B cell (primary cell): ENCODE results near the gene RPTOR. TPM values are rescaled to one million over a fixed set of nuclear protein-coding genes. Genes with fewer than 3 reads are reported as not detected.

Experiments used
- ATAC-seq: fragments of 200-7000 bp; cut with Tn5 transposase; one replicate; pipeline ENCODE4 v1.10.0; 2021; ENCODE audit warnings: low read depth, mild to moderate bottlenecking, moderate number of reproducible peaks, moderate library complexity
- CTCF ChIA-PET: fragments of 350-600 bp; sonication (Branson Sonifier 250); formaldehyde crosslinking; loops from one replicate; lab custom pipeline; 2021; ENCODE audit warnings: antibody characterized with exemption, inconsistent platforms; lab: Charles Lee
- POLR2A ChIA-PET: fragments of 350-600 bp; sonication (Branson Sonifier 250); formaldehyde crosslinking; loops from one replicate; lab custom pipeline; 2021; ENCODE audit warnings: antibody characterized with exemption; lab: Charles Lee
- DNase-seq: peaks from one replicate; pipeline ENCODE4 v3.0.0; 2013
- H2AFZ ChIP-seq: 2 replicates; pipeline ENCODE4 v1.6.1; 2012; ENCODE audit warnings: mild to moderate bottlenecking, low read depth, low read length; ENCODE audit not compliant: insufficient read depth, poor library complexity, severe bottlenecking
- H3K27ac ChIP-seq, 2 donors: 1 replicate in 1 of 2; 2 replicates in 1 of 2; pipeline ENCODE4 v1.5.1; 2012 to 2013; ENCODE audit warnings: low read length in 2 of 2, mild to moderate bottlenecking in 2 of 2, moderate library complexity in 1 of 2
- H3K27me3 ChIP-seq, 4 experiments: fragments of 200-600 bp in 1 of 4; sonication (generic) in 1 of 4; replicated peaks in 1 of 4; 1 replicate in 2 of 4; 2 replicates in 2 of 4; pipeline versions ENCODE4 v1.6.1 to v1.7.0; 2013 to 2016; ENCODE audit warnings: low read length in 3 of 4, mild to moderate bottlenecking in 2 of 4, mixed read lengths in 1 of 4, moderate library complexity in 1 of 4; ENCODE audit not compliant: insufficient read depth in 4 of 4, control insufficient read depth in 3 of 4; ENCODE audit errors: control extremely low read depth in 1 of 4
- H3K36me3 ChIP-seq, 2 experiments: replicated peaks in 1 of 2; 1 replicate in 1 of 2; 2 replicates in 1 of 2; pipeline versions ENCODE4 v1.6.1 to v1.7.1; 2013; ENCODE audit warnings: low read length in 1 of 2; ENCODE audit not compliant: insufficient read depth in 2 of 2, control insufficient read depth in 1 of 2; ENCODE audit errors: control extremely low read depth in 1 of 2, extremely low read depth in 1 of 2
- H3K4me1 ChIP-seq, 2 donors: fragments of 200-600 bp in 1 of 2; sonication (generic) in 1 of 2; 1 replicate in 1 of 2; 2 replicates in 1 of 2; pipeline versions ENCODE4 v1.5.1 to v1.6.1; 2013 to 2017; ENCODE audit warnings: low read length in 2 of 2; ENCODE audit not compliant: control insufficient read depth in 2 of 2, insufficient read depth in 2 of 2
- H3K4me2 ChIP-seq: replicated peaks from 2 replicates; pipeline ENCODE3; 2012; ENCODE audit warnings: mild to moderate bottlenecking, low read depth, low read length; ENCODE audit not compliant: poor library complexity, severe bottlenecking
- H3K4me3 ChIP-seq, 5 experiments: fragments of 200-600 bp in 1 of 5; sonication (generic) in 1 of 5; 1 replicate in 3 of 5; 2 replicates in 2 of 5; pipeline versions ENCODE4 v1.5.1 to v1.7.0; 2011 to 2016; ENCODE audit warnings: low read length in 4 of 5, mild to moderate bottlenecking in 4 of 5, low read depth in 2 of 5, control low read depth in 1 of 5, moderate library complexity in 1 of 5; ENCODE audit not compliant: insufficient read depth in 1 of 5; ENCODE audit errors: control extremely low read depth in 1 of 5, extremely low read depth in 1 of 5
- H3K79me2 ChIP-seq: fragments of 200-600 bp; sonication (generic); one replicate; pipeline ENCODE4 v1.6.0; 2016; ENCODE audit warnings: low read length; ENCODE audit not compliant: control insufficient read depth, insufficient read depth
- H3K9ac ChIP-seq: fragments of 200-600 bp; sonication (generic); 2 replicates; pipeline ENCODE4 v1.6.1; 2017; ENCODE audit warnings: mild to moderate bottlenecking, low read length, moderate library complexity
- H3K9me3 ChIP-seq, 3 donors: one replicate each; pipeline versions ENCODE4 v1.6.1 to v1.7.1; 2013; ENCODE audit warnings: low read length in 2 of 3; ENCODE audit not compliant: control insufficient read depth in 2 of 3, insufficient read depth in 1 of 3; ENCODE audit errors: control extremely low read depth in 1 of 3
- H4K20me1 ChIP-seq: 2 replicates; pipeline ENCODE4 v1.6.0; 2012; ENCODE audit warnings: mild to moderate bottlenecking, low read length; ENCODE audit not compliant: insufficient read depth, control insufficient read depth, poor library complexity, severe bottlenecking
- H3K27ac Mint-ChIP-seq: one replicate; pipeline ENCODE4 v1.8.0; 2021; ENCODE audit warnings: mixed read lengths
- H3K27me3 Mint-ChIP-seq: one replicate; pipeline ENCODE4 v1.8.0; 2021; ENCODE audit warnings: mixed read lengths
- H3K4me1 Mint-ChIP-seq: one replicate; pipeline ENCODE4 v1.8.0; 2021; ENCODE audit warnings: mixed read lengths
- H3K4me3 Mint-ChIP-seq: one replicate; pipeline ENCODE4 v1.8.0; 2021; ENCODE audit warnings: mixed read lengths
- H3K9me3 Mint-ChIP-seq: one replicate; pipeline ENCODE4 v1.8.0; 2022; ENCODE audit warnings: mixed read lengths; ENCODE audit not compliant: insufficient read depth
- EZH2 ChIP-seq: IDR thresholded peaks from 2 replicates; pipeline ENCODE4 v1.6.1; 2012; ENCODE audit warnings: borderline replicate concordance, low read depth, mild to moderate bottlenecking, moderate library complexity, low read length; ENCODE audit not compliant: insufficient read depth, poor library complexity, severe bottlenecking
- WGBS: methylation state at CpG from one replicate; pipeline ENCODE4 v1.1.5; 2013; ENCODE audit warnings: missing lambda C conversion rate; ENCODE audit not compliant: insufficient coverage; 5-methylcytosine and 5-hydroxymethylcytosine counted together
- intact Hi-C: fragments of 100-400 bp; cut with micrococcal nuclease; formaldehyde crosslinking; loops from one replicate; pipeline ENCODE4 v1.10.0; 2022
- polyA plus RNA-seq: library from polyadenylated mRNA; depleted of rRNA; stranded (reverse); fragments of >200 nt; gene quantifications from 2 replicates; pipeline ENCODE4 v1.2.3, GENCODE V29; 2012
- total RNA-seq, 2 donors: library from RNA; stranded (reverse); fragments of 120-200 nt in 1 of 2; gene quantifications; 1 replicate in 1 of 2; 2 replicates in 1 of 2; pipeline versions ENCODE4 v1.2.3 to v1.2.4, GENCODE V29; 2013 to 2022
- TF ChIP-seq, protein P1 (sequence below): fragments of 200-600 bp; IDR thresholded peaks from one replicate; pipeline ENCODE4 v1.8.0; 2022; ENCODE audit warnings: antibody characterized with exemption, mild to moderate bottlenecking

RPTOR gene
- total and polyA plus RNA-seq, 2 donors (not counting 1 experiment from before 2014, with no cell fraction given) = 13.4 to 58.8 TPM

GRCh38 chr17:80770881-80771611 is 226.4 kb downstream of the RPTOR start:
- Histone ChIP-seq H3K4me2 (no peak overlapping the region), H3K9ac (no peak overlapping the region), H3K27ac (no peak overlapping the region), H3K79me2 (peaks cover 11% of the 10 kb centered on the region), H3K9me3 (no peaks in the 10 kb centered on the region), H3K4me3 (no peak overlapping the region), H3K4me1 (peaks cover 27 to 30% of the 10 kb centered on the region in 2 donors), H3K27me3 (no peaks in the 10 kb centered on the region), H2AFZ (no peak overlapping the region), H4K20me1 (no peaks in the 10 kb centered on the region), H3K36me3 (peaks cover 0 to 11% of the 10 kb centered on the region in 2 experiments)
- ChIA-PET CTCF (no interaction called here), POLR2A (interaction anchor here (0.6 kb wide), 1 partner anchor 26 kb away, joined by 4 read pairs; no protein-coding TSS in a partner anchor)
- Mint-ChIP-seq H3K4me1 (peaks cover 31% of the 10 kb centered on the region), H3K9me3 (no peaks in the 10 kb centered on the region), H3K27me3 (no peaks in the 10 kb centered on the region), H3K4me3 (no peak overlapping the region), H3K27ac (no peak overlapping the region)
- TF ChIP-seq, protein P1, sequence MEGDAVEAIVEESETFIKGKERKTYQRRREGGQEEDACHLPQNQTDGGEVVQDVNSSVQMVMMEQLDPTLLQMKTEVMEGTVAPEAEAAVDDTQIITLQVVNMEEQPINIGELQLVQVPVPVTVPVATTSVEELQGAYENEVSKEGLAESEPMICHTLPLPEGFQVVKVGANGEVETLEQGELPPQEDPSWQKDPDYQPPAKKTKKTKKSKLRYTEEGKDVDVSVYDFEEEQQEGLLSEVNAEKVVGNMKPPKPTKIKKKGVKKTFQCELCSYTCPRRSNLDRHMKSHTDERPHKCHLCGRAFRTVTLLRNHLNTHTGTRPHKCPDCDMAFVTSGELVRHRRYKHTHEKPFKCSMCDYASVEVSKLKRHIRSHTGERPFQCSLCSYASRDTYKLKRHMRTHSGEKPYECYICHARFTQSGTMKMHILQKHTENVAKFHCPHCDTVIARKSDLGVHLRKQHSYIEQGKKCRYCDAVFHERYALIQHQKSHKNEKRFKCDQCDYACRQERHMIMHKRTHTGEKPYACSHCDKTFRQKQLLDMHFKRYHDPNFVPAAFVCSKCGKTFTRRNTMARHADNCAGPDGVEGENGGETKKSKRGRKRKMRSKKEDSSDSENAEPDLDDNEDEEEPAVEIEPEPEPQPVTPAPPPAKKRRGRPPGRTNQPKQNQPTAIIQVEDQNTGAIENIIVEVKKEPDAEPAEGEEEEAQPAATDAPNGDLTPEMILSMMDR = no peak
- DNase-seq (no peak), ATAC-seq (no peak)
- WGBS = 96% methylated on average over 20 of the region's 21 CpGs
- intact Hi-C loops = no loop called here

GRCh38 chr17:80771612-80772005 is 227.0 kb downstream of the RPTOR start:
- H3K27ac ChIP-seq = no peak overlapping the region
- Mint-ChIP-seq H3K9me3 (no peaks in the 10 kb centered on the region), H3K4me3 (no peak overlapping the region), H3K27me3 (no peaks in the 10 kb centered on the region), H3K4me1 (peaks cover 31% of the 10 kb centered on the region), H3K27ac (no peak overlapping the region)
- CTCF ChIA-PET = no interaction called here
- H3K9ac ChIP-seq = no peak overlapping the region
- H3K36me3 ChIP-seq = peaks cover 0 to 11% of the 10 kb centered on the region in 2 experiments
- H3K9me3 ChIP-seq = no peaks in the 10 kb centered on the region
- no peak overlapping the region for H3K4me2 ChIP-seq
- no peak overlapping the region for H2AFZ ChIP-seq
- H3K4me1 ChIP-seq = peaks cover 27 to 29% of the 10 kb centered on the region in 2 donors
- H4K20me1 ChIP-seq = no peaks in the 10 kb centered on the region
- ATAC-seq = no peak
- no peak for DNase-seq
- intact Hi-C loops = no loop called here
- no peaks in the 10 kb centered on the region for H3K27me3 ChIP-seq
- WGBS = 98% methylated on average over 9 of the region's 11 CpGs
- H3K4me3 ChIP-seq = no peak overlapping the region
- peaks cover 11% of the 10 kb centered on the region for H3K79me2 ChIP-seq
- POLR2A ChIA-PET = interaction anchor here (0.6 kb wide), 1 partner anchor 27 kb away, joined by 4 read pairs; no protein-coding TSS in a partner anchor
- no peak for TF ChIP-seq EZH2
- TF ChIP-seq, protein P1 = no peak
